ENCODE results near the gene PDE8A. TPM values are rescaled to one million over a fixed set of nuclear protein-coding genes. Genes with fewer than 3 reads are reported as not detected.

PDE8A gene
- total RNA-seq, 1 experiment from 2014 or later, result 32.0 TPM

- no TSS peak for BruUV-seq (replicated peaks)
- Histone ChIP-seq H3K4me3 (ENCODE audit: low read depth, low read length) (no peak overlapping the region), H3K9me3 (no peaks in the 10 kb centered on the region), H3K4me1 (no peaks in the 10 kb centered on the region), H3K36me3 (ENCODE audit: control insufficient read depth, insufficient read depth, low read length) (no peaks in the 10 kb centered on the region), H3K27me3 (replicated peaks; ENCODE audit: control insufficient read depth, insufficient read depth, low read length) (no peaks in the 10 kb centered on the region)
- Mint-ChIP-seq H3K4me1 (ENCODE audit: low read depth, unreplicated experiment) (no peaks in the 10 kb centered on the region), H3K4me3 (ENCODE audit: unreplicated experiment) (no peak overlapping the region), H3K9me3 (ENCODE audit: unreplicated experiment) (peaks cover 14% of the 10 kb centered on the region), H3K36me3 (ENCODE audit: insufficient read depth, unreplicated experiment) (peaks cover 11% of the 10 kb centered on the region), H3K27ac (ENCODE audit: unreplicated experiment) (no peak overlapping the region), H3K27me3 (ENCODE audit: insufficient read depth, unreplicated experiment) (no peaks in the 10 kb centered on the region)
- DNase-seq, result no peak
- intact Hi-C loops (cut with micrococcal nuclease; ENCODE audit: unreplicated experiment), result no loop called here
- CTCF ChIA-PET, result no interaction called here
- POLR2A ChIA-PET, result no interaction called here
- TF ChIP-seq CTCF (IDR thresholded peaks at IDR 0.05; ENCODE audit: insufficient read depth in 1 of 2, low read depth in 1 of 2, low read length in 1 of 2, severe bottlenecking in 1 of 2, unreplicated experiment in 1 of 2), result no peak
These were observed 81.9 kb downstream of the PDE8A start for GRCh38 chr15:85063522-85064079.

GRCh38 chr15:85064710-85065109 is 83.1 kb downstream of the PDE8A start:
- H3K27ac Mint-ChIP-seq (ENCODE audit: unreplicated experiment), result no peak overlapping the region
- H3K4me1 Mint-ChIP-seq (ENCODE audit: low read depth, unreplicated experiment), result no peaks in the 10 kb centered on the region
- H3K4me3 Mint-ChIP-seq (ENCODE audit: unreplicated experiment), result no peak overlapping the region
- Histone ChIP-seq H3K4me3 (ENCODE audit: low read depth, low read length) (no peak overlapping the region), H3K27me3 (replicated peaks; ENCODE audit: control insufficient read depth, insufficient read depth, low read length) (no peaks in the 10 kb centered on the region), H3K4me1 (no peaks in the 10 kb centered on the region), H3K9me3 (no peaks in the 10 kb centered on the region), H3K36me3 (ENCODE audit: control insufficient read depth, insufficient read depth, low read length) (no peaks in the 10 kb centered on the region)
- intact Hi-C loops (cut with micrococcal nuclease; ENCODE audit: unreplicated experiment), result no loop called here
- BruUV-seq (replicated peaks), result no TSS peak
- CTCF ChIA-PET, result no interaction called here
- H3K36me3 Mint-ChIP-seq (ENCODE audit: insufficient read depth, unreplicated experiment), result peaks cover 11% of the 10 kb centered on the region
- no peaks in the 10 kb centered on the region for H3K27me3 Mint-ChIP-seq (ENCODE audit: insufficient read depth, unreplicated experiment)
- no peak for DNase-seq
- H3K9me3 Mint-ChIP-seq (ENCODE audit: unreplicated experiment), result peaks cover 3% of the 10 kb centered on the region
- TF ChIP-seq CTCF (IDR thresholded peaks at IDR 0.05; ENCODE audit: insufficient read depth in 1 of 2, low read depth in 1 of 2, low read length in 1 of 2, severe bottlenecking in 1 of 2, unreplicated experiment in 1 of 2), result no peak
- POLR2A ChIA-PET, result no interaction called here

GRCh38 chr15:85071061-85071460 is 89.4 kb downstream of the PDE8A start:
- POLR2A ChIA-PET, result no interaction called here
- Histone ChIP-seq H3K36me3 (ENCODE audit: control insufficient read depth, insufficient read depth, low read length) (no peaks in the 10 kb centered on the region), H3K9me3 (no peaks in the 10 kb centered on the region), H3K4me1 (no peaks in the 10 kb centered on the region), H3K27me3 (replicated peaks; ENCODE audit: control insufficient read depth, insufficient read depth, low read length) (no peaks in the 10 kb centered on the region), H3K4me3 (ENCODE audit: low read depth, low read length) (no peak overlapping the region)
- DNase-seq, result no peak
- peaks cover 6% of the 10 kb centered on the region for H3K36me3 Mint-ChIP-seq (ENCODE audit: insufficient read depth, unreplicated experiment)
- H3K4me3 Mint-ChIP-seq (ENCODE audit: unreplicated experiment), result no peak overlapping the region
- H3K27me3 Mint-ChIP-seq (ENCODE audit: insufficient read depth, unreplicated experiment), result no peaks in the 10 kb centered on the region
- no TSS peak for BruUV-seq (replicated peaks)
- intact Hi-C loops (cut with micrococcal nuclease; ENCODE audit: unreplicated experiment), result no loop called here
- H3K4me1 Mint-ChIP-seq (ENCODE audit: low read depth, unreplicated experiment), result no peaks in the 10 kb centered on the region
- TF ChIP-seq CTCF (IDR thresholded peaks at IDR 0.05; ENCODE audit: insufficient read depth in 1 of 2, low read depth in 1 of 2, low read length in 1 of 2, severe bottlenecking in 1 of 2, unreplicated experiment in 1 of 2), result no peak
- CTCF ChIA-PET, result no interaction called here
- no peak overlapping the region for H3K27ac Mint-ChIP-seq (ENCODE audit: unreplicated experiment)
- no peaks in the 10 kb centered on the region for H3K9me3 Mint-ChIP-seq (ENCODE audit: unreplicated experiment)
